Esophagus muscularis mucosa (tissue), 4 donors: ENCODE results near the gene ADCY3. TPM values are rescaled to one million over a fixed set of nuclear protein-coding genes. Genes with fewer than 3 reads are reported as not detected.

Experiments
- DNase-seq: peaks from one replicate; pipeline ENCODE4 v3.0.0-alpha.2; 2017; ENCODE audit errors: extremely low spot score
- H3K27ac ChIP-seq, 4 donors: fragments of 200-600 bp; sonication (generic); replicated peaks in 1 of 4; 1 replicate in 3 of 4; 2 replicates in 1 of 4; pipeline ENCODE4 v1.5.1; 2016 to 2019; ENCODE audit warnings: mild to moderate bottlenecking in 1 of 4
- H3K27me3 ChIP-seq, 4 donors: fragments of 200-600 bp; sonication (generic); one replicate each; pipeline versions ENCODE4 v1.5.1 to v1.6.0; 2016 to 2019
- H3K36me3 ChIP-seq, 4 donors: fragments of 200-600 bp; sonication (generic); one replicate each; pipeline ENCODE4 v1.5.1; 2016 to 2019
- H3K4me1 ChIP-seq, 4 donors: fragments of 200-600 bp; sonication (generic); one replicate each; pipeline ENCODE4 v1.5.1; 2016 to 2019
- H3K4me3 ChIP-seq, 4 donors: fragments of 200-600 bp; sonication (generic); 1 replicate in 2 of 4; 2 replicates in 2 of 4; pipeline ENCODE4 v1.5.1; 2016 to 2019; ENCODE audit warnings: mild to moderate bottlenecking in 4 of 4, moderate library complexity in 1 of 4
- H3K9me3 ChIP-seq, 4 donors: fragments of 200-600 bp; sonication (generic); 1 replicate in 3 of 4; 2 replicates in 1 of 4; pipeline ENCODE4 v1.5.1; 2016 to 2019
- EP300 ChIP-seq: sonication (generic); formaldehyde crosslinking; IDR thresholded peaks from one replicate; pipeline ENCODE4 v1.6.1; 2017; ENCODE audit warnings: antibody characterized with exemption
- POLR2A ChIP-seq: fragments of 450-650 bp; IDR thresholded peaks from one replicate; pipeline ENCODE4 v1.6.1; 2017; ENCODE audit warnings: antibody characterized with exemption, moderate library complexity, mild to moderate bottlenecking, low read depth
- POLR2AphosphoS5 ChIP-seq, 2 donors: sonication (generic); formaldehyde crosslinking; IDR thresholded peaks; one replicate each; pipeline ENCODE4 v1.6.1; 2017; ENCODE audit warnings: antibody characterized with exemption in 2 of 2
- WGBS: methylation state at CpG from one replicate; pipeline ENCODE4 v1.1.5; 2018; 5-methylcytosine and 5-hydroxymethylcytosine counted together
- intact Hi-C: fragments of 100-400 bp; cut with DNase I; formaldehyde crosslinking; loops from one replicate; pipeline ENCODE4 v1.15.1; 2023
- total RNA-seq, 4 donors: library from RNA; depleted of rRNA; stranded (reverse); fragments of >200 nt; gene quantifications; one replicate each; pipeline versions ENCODE4 v1.1.0 to v1.2.1, GENCODE V29; 2016
- TF ChIP-seq, protein P1 (sequence below), 3 experiments: fragments of 200-600 bp in 2 of 3; fragments of 450-650 bp in 1 of 3; sonication (generic) in 2 of 3; IDR thresholded peaks; one replicate each; pipeline ENCODE4 v1.5.1; 2017 to 2019; ENCODE audit warnings: antibody characterized with exemption in 3 of 3, mild to moderate bottlenecking in 2 of 3, moderate library complexity in 1 of 3

Gene ADCY3
- total RNA-seq, 4 donors from 2014 or later = 21.2 to 70.6 (median 53.8) TPM

DNA sequence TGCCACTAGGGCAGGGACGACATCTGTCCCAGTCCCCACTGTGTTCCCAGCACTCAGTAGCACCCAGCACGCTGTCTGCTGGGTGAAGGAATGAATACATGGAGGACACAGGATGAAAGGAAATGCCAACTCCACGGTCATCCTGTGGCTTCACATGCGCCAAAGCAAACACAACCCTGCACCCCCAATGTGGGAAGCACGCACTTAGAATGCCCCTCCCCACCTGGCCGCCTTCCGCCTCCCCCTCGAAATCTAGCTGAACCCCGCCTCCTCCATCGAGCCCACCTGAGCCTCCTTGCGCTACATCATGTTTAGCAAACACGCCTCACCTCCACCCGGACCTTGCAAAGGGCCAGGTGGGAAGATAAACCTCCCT is 33.9 kb downstream of the ADCY3 start:
- DNase-seq = no peak
- intact Hi-C loops = no loop called here
- peaks cover 4 to 22% (median 16%) of the 10 kb centered on the region in 4 donors for H3K4me1 ChIP-seq

DNA sequence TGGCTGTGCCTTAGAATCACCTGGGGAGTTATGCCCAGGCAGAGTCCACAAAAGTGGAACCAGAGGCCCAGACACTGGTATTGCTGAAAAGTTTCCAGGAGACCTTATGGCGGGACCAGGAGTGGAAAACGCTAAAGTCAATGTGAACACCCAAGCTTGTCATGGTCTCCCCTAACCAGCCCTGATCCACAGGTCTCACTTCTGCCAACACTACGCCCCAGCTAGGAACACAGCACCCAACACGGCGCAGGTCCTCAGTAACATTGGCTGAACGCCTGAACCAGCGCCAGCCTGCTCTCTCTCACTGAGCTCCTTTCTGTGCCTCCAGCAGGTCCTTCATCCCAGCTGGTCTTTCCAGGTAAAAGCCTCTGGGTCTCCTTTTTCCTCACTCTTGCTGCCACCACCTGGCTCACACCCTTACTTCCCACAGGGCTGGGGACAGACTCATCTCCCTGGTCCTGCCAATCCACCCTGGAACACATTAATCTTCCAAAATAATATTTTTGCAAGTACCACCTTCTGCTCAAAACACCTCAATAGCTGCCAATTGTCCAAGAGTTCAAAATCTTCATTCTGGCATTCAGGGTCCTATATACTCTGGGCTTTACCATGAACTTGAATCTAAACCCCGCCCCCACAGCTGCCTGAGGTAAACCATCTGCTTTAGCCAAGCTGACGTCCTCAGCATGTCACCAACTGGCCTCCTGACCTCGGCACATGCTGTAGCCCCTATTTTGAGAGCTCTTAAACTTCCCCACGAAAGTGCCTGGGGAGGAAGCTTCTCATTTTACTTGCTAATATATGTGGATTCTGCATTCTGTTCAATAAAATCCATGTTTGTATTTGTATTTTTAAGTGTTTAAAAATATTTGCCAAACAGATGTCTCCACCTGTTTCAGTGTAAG is 34.6 kb downstream of the ADCY3 start:
- peaks cover 0 to 7% (median 0%) of the 10 kb centered on the region in 4 donors for H3K36me3 ChIP-seq
- DNase-seq = no peak
- H3K4me3 ChIP-seq = no peak overlapping the region
- no peaks in the 10 kb centered on the region for H3K27me3 ChIP-seq
- H3K9me3 ChIP-seq = no peaks in the 10 kb centered on the region
- peak overlapping the region in 1 of 4 donors; percentile 28 for H3K27ac ChIP-seq
- intact Hi-C loops = no loop called here
- TF ChIP-seq POLR2A = no peak
- TF ChIP-seq, protein P1, sequence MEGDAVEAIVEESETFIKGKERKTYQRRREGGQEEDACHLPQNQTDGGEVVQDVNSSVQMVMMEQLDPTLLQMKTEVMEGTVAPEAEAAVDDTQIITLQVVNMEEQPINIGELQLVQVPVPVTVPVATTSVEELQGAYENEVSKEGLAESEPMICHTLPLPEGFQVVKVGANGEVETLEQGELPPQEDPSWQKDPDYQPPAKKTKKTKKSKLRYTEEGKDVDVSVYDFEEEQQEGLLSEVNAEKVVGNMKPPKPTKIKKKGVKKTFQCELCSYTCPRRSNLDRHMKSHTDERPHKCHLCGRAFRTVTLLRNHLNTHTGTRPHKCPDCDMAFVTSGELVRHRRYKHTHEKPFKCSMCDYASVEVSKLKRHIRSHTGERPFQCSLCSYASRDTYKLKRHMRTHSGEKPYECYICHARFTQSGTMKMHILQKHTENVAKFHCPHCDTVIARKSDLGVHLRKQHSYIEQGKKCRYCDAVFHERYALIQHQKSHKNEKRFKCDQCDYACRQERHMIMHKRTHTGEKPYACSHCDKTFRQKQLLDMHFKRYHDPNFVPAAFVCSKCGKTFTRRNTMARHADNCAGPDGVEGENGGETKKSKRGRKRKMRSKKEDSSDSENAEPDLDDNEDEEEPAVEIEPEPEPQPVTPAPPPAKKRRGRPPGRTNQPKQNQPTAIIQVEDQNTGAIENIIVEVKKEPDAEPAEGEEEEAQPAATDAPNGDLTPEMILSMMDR (IDR thresholded peaks at IDR 0.05) = no peak
- TF ChIP-seq POLR2AphosphoS5 (IDR thresholded peaks at IDR 0.05) = no peak
- TF ChIP-seq EP300 = no peak
- 87% methylated on average over 10 of the region's 11 CpGs for WGBS
- peaks cover 4 to 22% (median 16%) of the 10 kb centered on the region in 4 donors for H3K4me1 ChIP-seq

More for the DNA sequence above, 33.9 kb downstream of the ADCY3 start:
- Histone ChIP-seq H3K36me3 (peaks cover 0 to 7% (median 0%) of the 10 kb centered on the region in 4 donors), H3K4me3 (no peak overlapping the region), H3K27me3 (no peaks in the 10 kb centered on the region), H3K9me3 (no peaks in the 10 kb centered on the region), H3K27ac (peak overlapping the region in 1 of 4 donors; percentile 28)
- WGBS = 86% methylated on average over 13 of the region's 13 CpGs
- TF ChIP-seq POLR2AphosphoS5 (IDR thresholded peaks at IDR 0.05) = no peak

DNA sequence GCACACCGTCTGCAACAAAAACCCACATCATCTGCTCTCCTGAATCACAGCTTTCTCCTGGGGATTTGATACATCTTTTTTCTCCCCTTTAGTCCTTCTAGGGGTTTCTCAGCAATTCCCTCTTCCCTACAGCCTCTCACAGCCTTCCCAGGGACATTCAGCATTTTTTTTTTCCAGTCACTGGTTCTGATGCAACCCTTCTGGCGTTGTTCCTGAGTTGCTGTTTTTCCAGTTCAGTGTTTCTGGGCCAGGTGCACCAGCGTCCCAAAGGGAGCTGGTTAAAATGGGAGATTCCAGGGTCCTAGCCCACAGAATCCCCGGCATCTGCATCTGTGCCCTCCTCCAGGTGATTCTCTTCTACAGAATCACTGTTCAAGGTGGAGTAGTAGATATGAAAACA is 36.1 kb downstream of the ADCY3 start:
- DNase-seq = no peak
- Histone ChIP-seq H3K36me3 (peaks cover 0 to 7% (median 0%) of the 10 kb centered on the region in 4 donors), H3K9me3 (no peaks in the 10 kb centered on the region), H3K27ac (peak overlapping the region in 3 of 4 donors; percentile 24 to 51 (median 40)), H3K4me1 (peaks cover 4 to 22% (median 17%) of the 10 kb centered on the region in 4 donors), H3K27me3 (no peaks in the 10 kb centered on the region), H3K4me3 (no peak overlapping the region)
- 51% methylated on average over 4 of the region's 4 CpGs for WGBS
- TF ChIP-seq POLR2AphosphoS5 (IDR thresholded peaks at IDR 0.05) = peak in 1 of 2 donors; percentile 38
- TF ChIP-seq POLR2A = no peak
- intact Hi-C loops = no loop called here

DNA sequence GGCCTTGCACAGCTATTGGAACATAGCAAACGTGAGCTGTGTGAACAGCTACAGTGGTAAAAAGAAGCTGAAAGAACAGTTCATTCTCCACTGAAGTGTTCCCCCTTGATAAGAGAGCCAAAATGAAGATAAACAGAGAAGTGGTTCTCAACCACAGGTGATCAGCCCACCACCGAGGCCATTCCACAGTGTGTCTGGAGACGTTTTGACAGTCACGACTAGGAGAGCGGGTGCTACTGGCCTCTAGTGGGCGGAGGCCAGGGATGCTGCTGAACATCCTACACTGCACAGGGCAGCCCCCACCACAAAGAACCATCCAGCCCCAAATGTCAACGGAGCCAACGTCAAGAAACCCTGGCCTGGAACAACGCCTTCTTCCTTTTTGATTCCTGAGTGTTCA is 38.4 kb downstream of the ADCY3 start:
- Histone ChIP-seq H3K4me3 (no peak overlapping the region), H3K4me1 (peaks cover 4 to 28% (median 15%) of the 10 kb centered on the region in 4 donors), H3K36me3 (no peaks in the 10 kb centered on the region), H3K27me3 (no peaks in the 10 kb centered on the region), H3K9me3 (no peaks in the 10 kb centered on the region), H3K27ac (no peak overlapping the region)
- WGBS = 95% methylated on average over 9 of the region's 9 CpGs
- TF ChIP-seq POLR2AphosphoS5 (IDR thresholded peaks at IDR 0.05) (no peak), EP300 (no peak), POLR2A (no peak)
- TF ChIP-seq, protein P1 (IDR thresholded peaks at IDR 0.05) = no peak
- no peak for DNase-seq
- intact Hi-C loops = no loop called here

DNA sequence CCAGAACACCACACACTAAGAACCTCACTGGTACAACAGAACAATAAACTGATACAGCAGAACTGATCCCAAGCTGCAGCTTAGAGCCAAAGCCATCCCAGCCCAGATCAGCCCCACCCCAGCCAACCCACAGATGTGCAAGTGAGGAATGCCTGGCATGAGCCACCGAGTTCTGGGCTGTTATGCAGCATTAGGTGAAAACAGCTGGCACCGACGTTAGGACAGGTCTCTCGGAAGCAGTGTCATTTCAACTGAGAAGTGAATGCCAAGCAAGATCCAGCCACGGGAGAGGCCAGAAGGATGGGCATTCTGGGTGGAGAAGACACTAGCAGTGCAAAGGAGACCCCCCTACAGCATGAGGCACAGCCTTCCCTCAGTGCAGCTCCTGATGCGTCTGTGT is 38.9 kb downstream of the ADCY3 start:
- DNase-seq = no peak
- Histone ChIP-seq H3K4me3 (no peak overlapping the region), H3K4me1 (peaks cover 4 to 23% (median 14%) of the 10 kb centered on the region in 4 donors), H3K27ac (no peak overlapping the region), H3K27me3 (no peaks in the 10 kb centered on the region), H3K36me3 (no peaks in the 10 kb centered on the region), H3K9me3 (no peaks in the 10 kb centered on the region)
- TF ChIP-seq, protein P1 (IDR thresholded peaks at IDR 0.05) = no peak
- TF ChIP-seq POLR2AphosphoS5 (IDR thresholded peaks at IDR 0.05) = no peak
- no peak for TF ChIP-seq EP300
- no peak for TF ChIP-seq POLR2A
- intact Hi-C loops = no loop called here
- 92% methylated on average over 6 of the region's 6 CpGs for WGBS
